ENCODE results near the gene AGBL1.

AGBL1 gene

DNA sequence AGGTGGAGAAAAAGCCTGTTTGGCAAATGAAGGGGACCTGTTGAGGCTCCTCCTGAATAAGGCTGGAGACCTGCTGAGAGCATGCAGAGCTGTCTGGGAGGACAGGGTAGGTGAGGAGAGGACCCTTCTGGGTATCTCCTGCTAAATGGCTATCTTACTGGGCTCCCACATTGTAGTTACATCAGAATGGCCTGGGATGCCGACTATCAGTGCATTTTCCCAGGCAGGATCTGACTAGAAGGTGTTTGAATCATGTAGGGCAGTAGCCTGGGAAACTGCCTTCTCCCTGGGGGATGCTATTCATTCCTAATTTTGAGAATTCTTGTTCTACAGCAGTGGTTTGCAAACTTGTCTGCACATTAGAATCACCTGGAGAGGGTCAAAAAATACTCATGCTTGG lies 631 bp downstream of the AGBL1 start:
- no peak for DNase-seq
- no peak overlapping the region for H2AFZ ChIP-seq (ENCODE audit: low read depth, low read length)
- WGBS: 42% methylated on average over 1 of the region's 1 CpG
- H2AK5ac ChIP-seq (ENCODE audit: low read length, severe bottlenecking): no peak overlapping the region
- H2BK12ac ChIP-seq (ENCODE audit: low read length in 2 of 2): no peak overlapping the region
- H3K23ac ChIP-seq (ENCODE audit: low read length in 2 of 2): no peak overlapping the region
- H4K8ac ChIP-seq (ENCODE audit: low read length): no peak overlapping the region
- no peaks in the 10 kb centered on the region for H3K79me1 ChIP-seq (replicated peaks; ENCODE audit: low read length, poor library complexity, severe bottlenecking)
- H3K4me2 ChIP-seq (ENCODE audit: low read length, poor library complexity, severe bottlenecking): no peak overlapping the region
- no peaks in the 10 kb centered on the region for H3K27me3 ChIP-seq (ENCODE audit: control insufficient read depth in 1 of 2, insufficient read depth in 1 of 2, low read length in 2 of 2)
- H3K4me3 ChIP-seq (ENCODE audit: insufficient read depth in 1 of 2, low read depth in 1 of 2, low read length in 2 of 2): no peak overlapping the region
- H3K27ac ChIP-seq (ENCODE audit: low read length, poor library complexity, severe bottlenecking): no peak overlapping the region
- no peak overlapping the region for H3K9ac ChIP-seq (ENCODE audit: low read length)
- no peak overlapping the region for H2BK120ac ChIP-seq (ENCODE audit: low read depth, low read length)
- no peak overlapping the region for H3K4ac ChIP-seq (ENCODE audit: low read depth in 1 of 2, low read length in 2 of 2)
- H3K14ac ChIP-seq (ENCODE audit: low read length in 2 of 2): no peak overlapping the region
- H4K91ac ChIP-seq (ENCODE audit: low read length): no peak overlapping the region
- H3K9me3 ChIP-seq (ENCODE audit: control insufficient read depth, low read length): no peaks in the 10 kb centered on the region
- no peaks in the 10 kb centered on the region for H3K4me1 ChIP-seq (ENCODE audit: control insufficient read depth, insufficient read depth, low read depth, low read length)
- H3K18ac ChIP-seq (ENCODE audit: low read depth in 1 of 2, low read length in 2 of 2): no peak overlapping the region
- H2BK15ac ChIP-seq (ENCODE audit: low read depth, poor library complexity, severe bottlenecking): no peak overlapping the region
- no peaks in the 10 kb centered on the region for H3K36me3 ChIP-seq (ENCODE audit: control insufficient read depth in 1 of 2, insufficient read depth in 2 of 2, low read depth in 1 of 2, low read length in 2 of 2)
- H2BK5ac ChIP-seq (ENCODE audit: low read depth, low read length, poor library complexity, severe bottlenecking): no peak overlapping the region

DNA sequence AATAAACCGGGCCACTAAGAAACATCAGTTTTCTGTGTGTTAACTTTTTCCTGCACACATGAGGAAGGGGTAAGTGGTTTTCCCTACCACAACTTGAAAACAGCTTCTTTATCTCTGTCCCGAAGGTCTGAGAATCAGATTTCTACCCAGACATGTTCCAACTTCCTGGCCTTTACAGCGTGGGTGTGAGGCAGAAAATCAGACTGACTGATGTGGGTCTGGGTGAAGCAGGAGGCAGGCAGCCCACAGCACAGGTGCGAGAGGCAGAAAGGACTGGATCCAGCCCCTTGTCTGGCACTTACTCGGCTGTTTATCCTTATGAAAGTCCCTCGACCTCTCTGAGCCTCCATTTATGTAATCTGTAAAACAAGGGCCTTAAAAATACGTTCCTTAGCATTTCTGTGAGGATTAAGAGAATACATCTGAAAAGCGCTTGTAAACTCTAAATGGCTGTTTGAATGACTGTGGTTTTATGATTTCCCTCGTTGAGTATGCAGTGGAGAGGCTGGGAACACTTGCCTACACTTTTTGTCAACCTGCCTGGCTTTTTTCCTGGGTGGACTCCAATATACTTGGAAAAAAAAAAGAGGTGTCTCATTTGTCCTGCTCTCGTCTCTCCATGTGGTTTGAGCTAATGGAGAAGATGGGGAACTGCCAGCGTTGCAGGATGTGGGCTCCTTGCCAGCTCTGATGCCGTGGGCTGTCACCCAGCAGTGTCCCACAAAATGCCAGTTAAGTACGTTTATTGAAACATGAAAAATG lies 3.1 kb downstream of the AGBL1 start:
- Histone ChIP-seq H2BK15ac (ENCODE audit: low read depth, poor library complexity, severe bottlenecking) (no peak overlapping the region), H3K23ac (ENCODE audit: low read length in 2 of 2) (no peak overlapping the region), H3K27me3 (ENCODE audit: control insufficient read depth in 1 of 2, insufficient read depth in 1 of 2, low read length in 2 of 2) (no peaks in the 10 kb centered on the region), H3K14ac (ENCODE audit: low read length in 2 of 2) (no peak overlapping the region), H4K91ac (ENCODE audit: low read length) (no peak overlapping the region), H3K9ac (ENCODE audit: low read length) (no peak overlapping the region), H3K4ac (ENCODE audit: low read depth in 1 of 2, low read length in 2 of 2) (no peak overlapping the region), H2BK120ac (ENCODE audit: low read depth, low read length) (no peak overlapping the region), H3K18ac (ENCODE audit: low read depth in 1 of 2, low read length in 2 of 2) (no peak overlapping the region), H4K8ac (ENCODE audit: low read length) (no peak overlapping the region), H3K9me3 (ENCODE audit: control insufficient read depth, low read length) (no peaks in the 10 kb centered on the region), H3K4me3 (ENCODE audit: insufficient read depth in 1 of 2, low read depth in 1 of 2, low read length in 2 of 2) (no peak overlapping the region), H2AK5ac (ENCODE audit: low read length, severe bottlenecking) (no peak overlapping the region), H3K4me1 (ENCODE audit: control insufficient read depth, insufficient read depth, low read depth, low read length) (no peaks in the 10 kb centered on the region), H3K4me2 (ENCODE audit: low read length, poor library complexity, severe bottlenecking) (no peak overlapping the region), H2BK12ac (ENCODE audit: low read length in 2 of 2) (no peak overlapping the region), H3K27ac (ENCODE audit: low read length, poor library complexity, severe bottlenecking) (no peak overlapping the region), H3K36me3 (ENCODE audit: control insufficient read depth in 1 of 2, insufficient read depth in 2 of 2, low read depth in 1 of 2, low read length in 2 of 2) (no peaks in the 10 kb centered on the region), H2AFZ (ENCODE audit: low read depth, low read length) (no peak overlapping the region), H3K79me1 (replicated peaks; ENCODE audit: low read length, poor library complexity, severe bottlenecking) (no peaks in the 10 kb centered on the region), H2BK5ac (ENCODE audit: low read depth, low read length, poor library complexity, severe bottlenecking) (no peak overlapping the region)
- 67% methylated on average over 11 of the region's 13 CpGs for WGBS
- no peak for DNase-seq

DNA sequence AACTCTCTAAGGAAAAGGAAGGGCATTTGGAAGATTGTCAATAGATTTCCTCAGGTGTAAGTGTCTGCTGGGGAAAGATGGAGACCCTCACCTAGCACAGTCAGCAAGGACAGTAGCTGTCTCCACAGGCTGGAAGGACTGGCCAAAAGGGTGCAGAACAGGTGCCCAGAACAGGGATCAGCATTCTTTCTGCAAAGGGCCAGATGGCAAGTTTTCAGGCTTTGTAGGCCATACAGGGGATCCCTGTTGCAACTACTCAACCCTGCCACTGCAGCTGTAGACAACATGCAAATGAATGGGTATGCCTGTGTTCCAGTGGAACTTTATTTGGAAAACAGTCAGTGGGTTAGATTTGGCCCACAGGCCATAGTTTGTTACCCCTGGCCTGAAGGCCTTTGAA lies 8.1 kb downstream of the AGBL1 start:
- no peak overlapping the region for H2AFZ ChIP-seq (ENCODE audit: low read depth, low read length)
- no peak overlapping the region for H2BK15ac ChIP-seq (ENCODE audit: low read depth, poor library complexity, severe bottlenecking)
- no peak overlapping the region for H2BK12ac ChIP-seq (ENCODE audit: low read length in 2 of 2)
- H4K91ac ChIP-seq (ENCODE audit: low read length): no peak overlapping the region
- H3K79me1 ChIP-seq (replicated peaks; ENCODE audit: low read length, poor library complexity, severe bottlenecking): no peaks in the 10 kb centered on the region
- no peak overlapping the region for H2BK5ac ChIP-seq (ENCODE audit: low read depth, low read length, poor library complexity, severe bottlenecking)
- H4K8ac ChIP-seq (ENCODE audit: low read length): no peak overlapping the region
- H3K23ac ChIP-seq (ENCODE audit: low read length in 2 of 2): no peak overlapping the region
- H3K9me3 ChIP-seq (ENCODE audit: control insufficient read depth, low read length): no peaks in the 10 kb centered on the region
- no peak overlapping the region for H3K4me2 ChIP-seq (ENCODE audit: low read length, poor library complexity, severe bottlenecking)
- H3K9ac ChIP-seq (ENCODE audit: low read length): no peak overlapping the region
- no peaks in the 10 kb centered on the region for H3K27me3 ChIP-seq (ENCODE audit: control insufficient read depth in 1 of 2, insufficient read depth in 1 of 2, low read length in 2 of 2)
- H3K27ac ChIP-seq (ENCODE audit: low read length, poor library complexity, severe bottlenecking): no peak overlapping the region
- H3K4me3 ChIP-seq (ENCODE audit: insufficient read depth in 1 of 2, low read depth in 1 of 2, low read length in 2 of 2): no peak overlapping the region
- H3K4me1 ChIP-seq (ENCODE audit: control insufficient read depth, insufficient read depth, low read depth, low read length): no peaks in the 10 kb centered on the region
- no peak for DNase-seq
- H3K4ac ChIP-seq (ENCODE audit: low read depth in 1 of 2, low read length in 2 of 2): no peak overlapping the region
- no peak overlapping the region for H2AK5ac ChIP-seq (ENCODE audit: low read length, severe bottlenecking)
- no peaks in the 10 kb centered on the region for H3K36me3 ChIP-seq (ENCODE audit: control insufficient read depth in 1 of 2, insufficient read depth in 2 of 2, low read depth in 1 of 2, low read length in 2 of 2)
- H3K14ac ChIP-seq (ENCODE audit: low read length in 2 of 2): no peak overlapping the region
- H3K18ac ChIP-seq (ENCODE audit: low read depth in 1 of 2, low read length in 2 of 2): no peak overlapping the region
- no peak overlapping the region for H2BK120ac ChIP-seq (ENCODE audit: low read depth, low read length)

DNA sequence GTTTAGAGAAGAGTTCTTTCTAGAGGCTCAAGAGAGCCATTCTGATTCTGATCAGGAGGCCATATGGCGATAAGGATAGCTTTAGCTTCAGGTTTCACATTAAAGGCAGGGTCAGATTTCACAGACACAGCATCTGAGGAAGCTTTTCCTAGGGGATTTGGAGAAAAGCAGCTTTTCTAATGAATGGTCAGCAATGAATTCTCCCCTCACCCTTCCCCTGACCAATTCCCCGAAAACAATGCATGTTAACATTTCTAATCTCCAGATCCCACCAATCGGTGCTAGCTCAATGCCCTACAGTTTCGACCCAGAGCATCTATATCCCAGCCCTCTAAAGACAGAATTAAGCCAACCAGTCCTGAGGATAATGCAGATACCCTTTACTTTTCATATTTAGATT lies 9.8 kb downstream of the AGBL1 start:
- H3K9me3 ChIP-seq (ENCODE audit: control insufficient read depth, low read length): no peaks in the 10 kb centered on the region
- H4K8ac ChIP-seq (ENCODE audit: low read length): no peak overlapping the region
- H2BK5ac ChIP-seq (ENCODE audit: low read depth, low read length, poor library complexity, severe bottlenecking): no peak overlapping the region
- no peaks in the 10 kb centered on the region for H3K79me1 ChIP-seq (replicated peaks; ENCODE audit: low read length, poor library complexity, severe bottlenecking)
- no peak overlapping the region for H2AFZ ChIP-seq (ENCODE audit: low read depth, low read length)
- no peak overlapping the region for H4K91ac ChIP-seq (ENCODE audit: low read length)
- H2BK120ac ChIP-seq (ENCODE audit: low read depth, low read length): no peak overlapping the region
- H3K4me2 ChIP-seq (ENCODE audit: low read length, poor library complexity, severe bottlenecking): no peak overlapping the region
- DNase-seq: no peak
- no peaks in the 10 kb centered on the region for H3K4me1 ChIP-seq (ENCODE audit: control insufficient read depth, insufficient read depth, low read depth, low read length)
- no peak overlapping the region for H2BK12ac ChIP-seq (ENCODE audit: low read length in 2 of 2)
- no peak overlapping the region for H3K23ac ChIP-seq (ENCODE audit: low read length in 2 of 2)
- no peak overlapping the region for H3K9ac ChIP-seq (ENCODE audit: low read length)
- no peaks in the 10 kb centered on the region for H3K27me3 ChIP-seq (ENCODE audit: control insufficient read depth in 1 of 2, insufficient read depth in 1 of 2, low read length in 2 of 2)
- H2BK15ac ChIP-seq (ENCODE audit: low read depth, poor library complexity, severe bottlenecking): no peak overlapping the region
- no peak overlapping the region for H3K4ac ChIP-seq (ENCODE audit: low read depth in 1 of 2, low read length in 2 of 2)
- 30% methylated on average over 4 of the region's 4 CpGs for WGBS
- no peak overlapping the region for H3K27ac ChIP-seq (ENCODE audit: low read length, poor library complexity, severe bottlenecking)
- no peak overlapping the region for H3K18ac ChIP-seq (ENCODE audit: low read depth in 1 of 2, low read length in 2 of 2)
- H3K4me3 ChIP-seq (ENCODE audit: insufficient read depth in 1 of 2, low read depth in 1 of 2, low read length in 2 of 2): no peak overlapping the region
- no peak overlapping the region for H2AK5ac ChIP-seq (ENCODE audit: low read length, severe bottlenecking)
- H3K36me3 ChIP-seq (ENCODE audit: control insufficient read depth in 1 of 2, insufficient read depth in 2 of 2, low read depth in 1 of 2, low read length in 2 of 2): no peaks in the 10 kb centered on the region
- H3K14ac ChIP-seq (ENCODE audit: low read length in 2 of 2): no peak overlapping the region

Data from mesenchymal stem cell (in vitro differentiated cells and primary cell).